Mesenteric fat pad (tissue), 1 donor: ENCODE results near the gene RAB33B. TPM values are rescaled to one million over a fixed set of nuclear protein-coding genes. Genes with fewer than 3 reads are reported as not detected.
A peak's percentile ranks its signal among the peaks of the same experiment; 100 is the strongest.
"Not testable (repeated sequence)": the region's sequence is repeated elsewhere in the genome, so short reads cannot be mapped to it uniquely, and the experiment has no call there.

Source experiments
- DNase-seq: peaks from one replicate; pipeline ENCODE4 v3.0.0-alpha.2; 2020; ENCODE audit warnings: low spot score
- long read RNA-seq: library from polyadenylated mRNA; unstranded; transcript quantifications from one replicate; pipeline ENCODE4 v2.0.0, GENCODE V29; 2020
- total RNA-seq: library from RNA; stranded (reverse); fragmentation: NEBNext Ultra II Directional; extraction: Animal tissue kit (Norgen Biotek cat#: 25700); gene quantifications from one replicate; pipeline ENCODE4 v1.2.1, GENCODE V29; 2021
- donor health status: DM: yes; HTN: yes; CAD: no.

Gene RAB33B
- total RNA-seq, result 7.1 TPM
- long read RNA-seq, full-length matches to known transcripts, result 3 of 5 reads
- long read RNA-seq, partial matches to known transcripts, result 1 of 5 reads
- long read RNA-seq, other reads (novel, unspliced or antisense), result 1 of 5 reads

GRCh38 chr4:139454111-139455045 lies at the start of gene RAB33B:
TSS of gene RAB33B (plus strand) at chr4:139454121. CDS start at chr4:139454196, 75 bp downstream.
- DNase-seq, result no peak

- DNase-seq, result no peak
Observed at GRCh38 chr4:139410312-139410711, 43.6 kb upstream of the RAB33B start.

GRCh38 chr4:139414671-139415210 lies 39.2 kb upstream of the RAB33B start:
- DNase-seq, result not testable (repeated sequence)

- no peak for DNase-seq
Observed at GRCh38 chr4:139416073-139416673, 37.7 kb upstream of the RAB33B start.

- no peak for DNase-seq
Observed at GRCh38 chr4:139419388-139419914, 34.5 kb upstream of the RAB33B start.

GRCh38 chr4:139420652-139421051 lies 33.3 kb upstream of the RAB33B start:
- no peak for DNase-seq

- DNase-seq, result no peak
Observed at GRCh38 chr4:139436122-139436521, 17.8 kb upstream of the RAB33B start.

GRCh38 chr4:139438141-139438540 lies 15.8 kb upstream of the RAB33B start:
- no peak for DNase-seq

- no peak for DNase-seq
Observed at GRCh38 chr4:139441029-139441428, 12.9 kb upstream of the RAB33B start.

GRCh38 chr4:139443661-139444060 lies 10.3 kb upstream of the RAB33B start:
- DNase-seq, result no peak

- DNase-seq, result not testable (repeated sequence)
Observed at GRCh38 chr4:139444881-139445280, 9.0 kb upstream of the RAB33B start.

GRCh38 chr4:139447078-139447477 lies 6.8 kb upstream of the RAB33B start:
- DNase-seq, result not testable (repeated sequence)

- no peak for DNase-seq
Observed at GRCh38 chr4:139450586-139450985, 3.3 kb upstream of the RAB33B start.

- DNase-seq, result no peak
Observed at GRCh38 chr4:139451997-139452396, 1.9 kb upstream of the RAB33B start.

GRCh38 chr4:139453041-139453370 lies 915 bp upstream of the RAB33B start:
- no peak for DNase-seq

- peak; percentile 99 for DNase-seq
Observed at GRCh38 chr4:139453371-139454110, 380 bp upstream of the RAB33B start.

GRCh38 chr4:139455126-139455538 lies 1.2 kb downstream of the RAB33B start:
- DNase-seq, result no peak

- DNase-seq, result no peak
Observed at GRCh38 chr4:139457318-139457717, 3.4 kb downstream of the RAB33B start.

GRCh38 chr4:139458543-139458942 lies 4.6 kb downstream of the RAB33B start:
- no peak for DNase-seq

- no peak for DNase-seq
Observed at GRCh38 chr4:139458999-139459398, 5.1 kb downstream of the RAB33B start.

GRCh38 chr4:139460565-139460964 lies 6.6 kb downstream of the RAB33B start:
- no peak for DNase-seq
